NCI-H2107 treated with DMSO at 0.1 percent for 48 hours (cell line): Measurements from ENCODE around the gene DNM1.

Source experiments
- DNase-seq: peaks from one replicate; lab custom pipeline; 2025; ENCODE audit not compliant: unreplicated experiment; lab: John Stamatoyannopoulos, UW

The DNM1 gene

DNA sequence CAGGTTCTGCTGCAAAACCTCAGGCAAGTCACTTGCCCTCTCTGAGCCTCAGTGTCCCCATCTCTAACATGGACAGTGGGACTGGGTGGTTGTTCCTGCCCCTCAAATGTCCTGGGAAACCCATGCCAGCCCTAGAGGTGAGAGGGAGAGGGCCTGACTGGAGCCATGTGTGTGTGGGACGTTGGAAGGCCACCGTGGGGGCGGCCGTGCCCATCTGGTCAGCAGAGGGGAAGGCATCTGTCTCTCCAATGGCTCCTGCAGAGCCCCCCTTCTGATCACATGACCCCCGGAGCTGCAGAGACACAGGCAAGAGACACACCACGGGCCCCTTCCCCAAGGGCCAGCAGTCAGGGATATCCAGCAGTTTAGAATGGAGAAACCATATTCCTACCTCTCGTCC is 1.7 kb downstream of the DNM1 start:
- DNase-seq = no peak

DNA sequence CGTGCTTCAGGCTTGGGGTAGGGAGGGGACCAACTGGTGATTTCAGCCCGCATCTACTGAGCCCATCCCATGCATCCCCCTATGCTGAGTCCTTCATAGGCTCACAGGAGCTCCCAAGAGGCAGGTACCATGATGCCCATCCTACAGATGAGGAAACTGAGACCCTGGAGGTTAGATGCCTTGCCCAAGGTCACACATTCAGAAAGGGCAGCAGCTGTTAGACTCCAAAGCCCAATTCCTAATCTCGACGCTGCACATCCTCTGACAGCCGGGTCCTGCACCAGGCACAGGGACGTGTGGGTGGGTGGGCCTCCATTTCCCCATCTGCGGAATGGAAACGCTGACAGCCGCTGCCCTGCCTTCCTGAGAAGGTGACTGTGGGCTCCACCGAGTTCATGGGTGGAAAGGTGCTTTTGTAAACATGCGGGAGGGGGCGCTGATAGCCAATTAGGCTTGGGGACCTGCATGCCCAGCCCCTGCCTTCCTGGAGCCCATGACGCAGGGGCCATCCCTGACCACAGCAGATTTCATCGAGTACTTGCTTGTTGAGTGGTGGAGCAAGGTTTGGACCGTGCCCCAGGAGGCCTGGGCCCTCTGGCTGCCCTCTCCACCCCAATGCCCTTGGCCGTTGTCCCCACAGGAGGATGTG is 2.2 kb downstream of the DNM1 start:
- DNase-seq = no peak

DNA sequence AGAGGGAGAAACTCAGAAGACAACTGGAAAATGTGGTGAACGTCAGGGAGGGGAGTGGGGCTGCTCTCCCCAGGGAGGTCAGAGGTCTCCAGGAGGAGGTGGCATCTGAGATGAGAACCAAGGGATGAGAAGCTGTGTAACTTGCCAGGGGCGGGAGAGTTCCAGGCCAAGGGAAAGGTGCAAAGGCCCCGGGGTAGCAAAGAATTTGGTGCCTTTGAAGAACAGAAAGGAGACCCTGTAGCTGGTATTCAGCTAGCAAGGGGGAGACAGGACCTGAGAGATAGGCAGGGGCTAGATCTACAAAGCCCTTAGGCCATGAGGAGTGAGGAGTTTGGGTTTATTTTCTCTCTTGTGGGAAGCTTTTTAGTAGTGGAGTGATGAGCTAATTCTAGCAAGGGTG is 3.3 kb downstream of the DNM1 start:
- DNase-seq = no peak

DNA sequence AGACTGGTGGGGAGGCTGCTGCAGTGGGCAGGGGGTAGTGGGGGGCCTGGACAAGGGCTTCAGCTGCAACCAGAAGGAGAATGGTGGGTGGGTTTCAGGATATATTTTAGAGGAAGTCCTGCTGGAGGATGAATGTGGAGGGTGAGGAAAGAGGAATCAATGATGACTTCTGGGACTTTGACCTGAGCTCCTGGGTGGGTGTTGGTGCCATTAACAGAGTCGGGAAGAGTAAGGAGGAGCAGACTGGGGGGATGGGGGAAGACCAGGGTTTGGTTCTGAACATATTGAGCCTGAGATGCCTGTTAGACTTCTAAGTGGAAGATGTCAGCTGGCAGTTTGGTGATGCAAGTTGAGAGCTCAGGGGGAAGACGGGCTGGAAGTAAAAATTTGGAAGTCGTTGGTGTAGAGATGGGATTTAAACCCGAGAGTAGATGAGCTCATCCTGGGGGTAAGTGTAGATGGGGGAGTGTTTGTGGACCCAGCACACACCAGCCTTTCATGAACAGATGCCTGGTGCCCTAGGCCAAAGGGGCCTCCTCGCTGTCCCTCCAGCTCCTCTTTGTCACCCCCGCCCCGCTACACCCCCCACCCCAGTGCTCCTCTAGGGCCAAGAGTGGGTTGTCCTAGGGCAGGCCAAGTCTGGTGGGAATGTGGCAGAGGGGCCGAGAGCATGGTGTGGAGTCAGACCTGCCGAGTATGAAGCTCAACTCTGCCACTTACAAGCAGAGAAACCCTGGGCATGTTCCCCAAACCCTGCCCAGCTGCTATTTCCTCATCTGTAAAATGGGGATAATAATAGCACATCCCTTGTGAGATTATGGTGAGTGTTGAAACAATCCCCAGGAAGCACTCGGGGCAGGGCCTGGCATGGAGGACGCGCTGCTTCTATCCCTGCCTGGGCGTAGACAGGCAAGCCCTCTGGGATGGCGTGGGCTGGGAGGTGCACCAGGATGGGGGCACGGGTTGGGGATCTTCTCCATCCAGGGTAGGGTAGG is 4.0 kb downstream of the DNM1 start:
- DNase-seq = no peak

DNA sequence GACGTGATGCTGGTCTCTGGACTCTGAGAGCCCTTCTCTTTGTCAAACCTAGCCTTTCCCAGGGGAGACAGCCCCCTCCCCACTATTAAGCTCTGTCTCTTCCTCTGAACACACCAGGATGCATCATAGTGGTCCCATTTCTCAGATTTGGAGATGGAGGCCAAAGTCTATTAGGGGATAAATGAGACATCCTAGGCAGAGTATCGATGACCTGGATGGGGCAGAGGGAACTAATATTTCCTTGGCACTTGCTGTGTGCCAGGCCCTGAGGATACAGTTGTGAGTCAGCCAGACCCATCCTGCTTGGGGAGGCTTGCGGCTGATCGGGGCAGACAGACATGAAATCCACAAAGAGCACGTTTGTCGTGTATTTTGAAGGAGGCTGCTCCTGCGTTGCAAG is 5.2 kb downstream of the DNM1 start:
- no peak for DNase-seq

DNA sequence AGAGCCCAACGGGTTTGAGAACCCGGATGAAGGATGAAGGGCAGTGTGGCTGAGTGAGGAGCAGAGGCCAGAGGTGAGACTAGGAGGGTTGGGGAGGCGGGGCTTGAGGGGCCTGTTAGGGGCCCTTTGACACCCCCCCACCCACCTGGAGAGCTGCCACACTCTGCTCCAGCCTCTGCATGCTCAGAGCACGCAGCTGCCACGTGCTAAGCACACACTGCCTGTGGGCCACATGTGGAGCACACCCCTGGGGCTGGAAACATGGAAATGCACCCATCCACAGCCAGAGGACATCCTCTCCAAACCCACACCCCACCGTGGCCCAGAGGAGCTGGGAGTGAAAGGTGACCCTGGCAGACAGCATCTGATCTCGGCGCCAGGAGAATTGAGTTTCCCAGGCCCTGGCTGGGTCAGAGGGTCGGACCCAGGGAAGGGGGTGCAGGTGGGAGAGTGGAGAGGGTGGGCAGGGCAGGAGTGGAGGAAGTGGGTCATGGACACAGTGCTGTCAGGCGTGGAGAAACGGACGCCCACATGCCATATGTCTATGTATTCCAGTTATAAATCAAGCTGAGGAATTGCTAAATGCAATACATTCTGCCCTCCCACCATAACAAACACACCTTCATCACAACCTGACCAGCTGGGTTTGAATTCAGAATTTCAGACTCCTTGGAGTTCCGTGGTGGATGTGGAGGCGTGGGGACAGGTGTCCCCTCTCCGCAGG is 5.9 kb downstream of the DNM1 start:
- DNase-seq = no peak

DNA sequence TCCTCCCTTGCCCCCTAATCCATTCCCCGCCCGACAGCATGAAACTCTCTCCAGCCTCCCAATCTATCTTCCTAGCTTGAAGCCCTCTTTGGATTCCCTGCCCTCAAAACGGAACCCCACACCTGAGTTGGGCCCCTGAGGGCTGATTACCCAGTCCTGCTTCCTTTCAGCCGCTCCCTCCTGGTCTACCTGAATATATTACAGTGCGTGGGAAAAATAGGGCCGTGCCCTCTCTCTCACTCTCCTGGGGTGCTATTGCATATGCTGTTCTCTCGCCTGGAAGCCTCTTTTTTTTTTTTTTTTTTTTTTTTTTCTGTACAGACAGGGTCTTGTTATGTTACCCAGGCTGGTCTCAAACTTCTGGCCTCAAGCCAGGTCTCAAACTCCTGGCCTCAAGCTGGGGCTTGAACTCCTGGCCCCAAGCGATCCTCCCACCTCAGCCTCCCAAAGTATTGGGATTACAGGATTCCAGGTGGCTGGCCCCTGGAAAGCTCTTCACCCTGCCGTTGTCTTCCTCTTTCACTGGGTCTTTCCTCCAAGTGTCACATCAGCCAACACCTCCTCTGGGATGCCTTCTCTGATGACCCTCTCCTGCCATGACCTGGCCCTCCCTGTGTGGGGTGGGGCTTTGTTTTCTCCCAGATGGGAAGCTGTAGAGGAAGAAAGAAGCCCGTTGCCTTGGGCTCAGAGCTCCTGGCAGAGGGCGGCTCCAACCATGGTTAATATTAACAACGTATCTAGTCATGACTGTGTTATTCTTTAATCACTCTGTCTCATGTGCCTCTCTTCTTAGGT is 8.2 kb downstream of the DNM1 start:
- DNase-seq = no peak

DNA sequence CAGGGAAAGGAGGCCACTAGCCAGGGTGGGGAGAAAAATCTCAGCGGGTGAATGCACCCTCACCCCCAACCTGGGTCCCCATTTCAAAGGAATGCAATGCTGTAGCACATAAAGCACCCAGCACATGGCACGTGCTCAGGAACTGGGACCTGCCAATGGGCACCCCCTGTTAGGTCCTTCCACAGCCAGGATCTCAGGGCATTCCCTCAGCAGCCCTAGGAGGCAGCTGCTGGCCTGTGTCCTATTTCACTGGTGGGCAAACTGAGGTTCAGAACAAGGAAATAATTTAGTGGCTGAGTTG is 8.8 kb downstream of the DNM1 start:
- no peak for DNase-seq

DNA sequence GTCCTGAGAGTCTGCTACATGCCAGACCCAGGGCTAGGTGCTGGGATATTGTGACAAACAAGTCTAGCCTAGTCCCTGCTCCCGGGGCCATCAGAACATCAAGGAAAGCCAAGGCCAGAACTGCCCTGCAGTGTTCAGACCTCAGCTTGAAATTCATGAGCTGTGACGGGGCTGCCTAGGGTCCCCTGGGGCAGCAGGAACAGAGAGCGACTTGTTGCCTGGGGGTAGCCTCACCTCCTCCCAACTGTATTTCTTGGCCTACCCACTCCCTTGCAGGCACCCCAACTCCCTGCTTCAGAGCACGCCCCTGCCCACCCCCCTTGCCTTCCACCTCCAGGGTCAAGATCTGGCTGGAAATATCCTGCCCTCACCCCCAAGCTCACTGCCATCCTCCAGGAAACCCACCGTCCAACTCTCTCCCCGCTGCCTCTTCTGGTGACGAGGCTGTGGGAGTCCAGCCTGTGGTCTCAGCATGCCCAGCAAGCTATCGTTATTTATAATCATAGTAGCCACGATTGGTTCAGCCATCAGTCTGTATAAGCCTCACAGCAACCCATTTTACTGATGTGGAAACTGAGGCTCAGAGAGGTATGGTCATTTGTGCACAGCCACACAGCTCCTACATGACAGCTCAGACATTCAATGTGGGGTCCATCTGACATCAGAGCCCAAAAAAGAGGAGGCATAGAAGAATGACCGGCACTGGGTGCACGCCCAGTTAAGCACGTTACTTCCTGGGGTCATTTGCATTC is 10.7 kb downstream of the DNM1 start:
- no peak for DNase-seq

DNA sequence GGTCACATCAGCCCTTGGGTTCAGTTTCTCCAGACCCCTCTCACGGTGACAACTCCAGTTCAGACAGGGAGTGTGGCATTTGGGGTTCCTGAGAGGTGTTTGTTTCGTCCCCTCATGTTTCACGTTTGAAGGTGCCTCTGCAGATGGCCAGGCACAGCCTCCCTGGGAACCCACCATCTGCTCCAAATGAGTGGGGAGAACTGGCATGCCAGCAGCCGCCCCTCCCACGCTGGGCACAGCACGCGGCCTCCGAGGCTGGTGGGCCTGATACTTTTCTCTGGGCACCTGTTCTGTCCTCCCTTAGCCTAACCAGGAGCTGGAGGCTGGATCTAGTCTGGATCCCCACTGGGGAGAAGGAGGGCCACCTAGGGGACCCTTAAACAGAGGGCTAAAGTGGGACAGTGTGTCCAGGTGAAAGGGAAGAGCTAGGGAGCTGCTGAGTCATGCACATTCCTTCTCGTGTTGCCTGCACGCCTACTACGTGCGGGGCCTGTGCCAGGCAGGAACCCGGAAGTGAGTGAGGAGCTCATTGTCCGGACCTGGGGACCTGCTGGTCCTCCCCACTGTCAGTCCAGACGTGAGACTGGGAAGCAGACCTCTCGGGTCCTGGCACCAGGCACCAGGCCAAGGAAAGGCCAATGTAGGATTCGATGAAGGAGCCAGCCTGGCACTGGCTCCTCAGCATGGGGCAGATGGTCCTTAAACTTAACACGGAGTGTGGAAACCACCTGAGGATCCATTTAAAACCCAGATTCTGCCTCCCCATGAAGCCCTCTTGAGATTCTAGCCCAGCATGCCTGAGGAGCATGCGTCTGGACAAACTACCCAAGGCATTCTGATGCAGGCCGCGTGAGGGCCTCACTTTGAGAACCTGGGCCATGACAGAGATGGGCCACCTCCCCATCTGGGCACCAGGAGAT is 11.7 kb downstream of the DNM1 start:
- no peak for DNase-seq

DNA sequence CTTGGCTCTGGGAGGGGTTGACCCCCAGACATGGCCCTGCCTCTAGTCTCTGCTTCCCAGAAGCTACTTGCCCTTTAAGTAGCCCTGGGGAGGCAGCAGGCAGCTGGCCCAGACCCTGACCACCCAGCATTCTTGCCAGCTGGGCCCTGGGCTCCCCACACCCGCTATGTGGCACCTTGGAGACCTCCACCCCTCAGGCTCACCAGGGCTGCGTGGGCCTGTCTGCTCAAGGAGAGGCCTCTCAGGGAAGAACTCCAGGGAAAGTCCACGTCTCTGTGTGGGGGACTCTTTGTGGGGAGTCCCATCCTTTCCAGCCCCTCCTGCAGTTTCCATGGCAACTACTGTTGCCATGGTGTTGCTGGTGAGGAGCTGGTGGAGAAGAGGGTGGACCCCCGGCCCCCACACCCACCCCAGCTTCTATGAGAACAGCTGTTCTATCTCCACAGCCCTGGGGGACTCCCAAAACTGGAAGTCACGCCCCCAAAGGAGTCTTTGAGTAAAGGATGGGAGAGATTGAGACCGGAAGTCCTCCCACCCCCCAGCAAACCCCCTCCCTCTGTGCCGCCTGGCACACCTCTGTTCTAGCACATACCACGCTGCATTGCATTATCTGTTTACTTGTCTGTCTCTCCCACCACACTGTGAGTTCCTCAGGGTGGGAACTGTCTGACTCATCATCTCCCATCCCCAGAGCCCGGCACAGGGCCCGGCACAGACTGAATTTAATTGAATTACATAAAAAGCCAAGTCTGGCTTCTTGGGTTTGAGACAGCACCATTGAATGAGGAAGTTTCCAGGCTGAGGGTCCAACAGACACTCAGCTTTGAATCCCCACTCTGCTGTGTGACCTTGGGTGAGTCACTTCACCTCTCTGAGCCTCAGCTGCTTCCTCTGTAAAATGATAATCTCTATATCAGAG is 12.6 kb downstream of the DNM1 start:
- no peak for DNase-seq

DNA sequence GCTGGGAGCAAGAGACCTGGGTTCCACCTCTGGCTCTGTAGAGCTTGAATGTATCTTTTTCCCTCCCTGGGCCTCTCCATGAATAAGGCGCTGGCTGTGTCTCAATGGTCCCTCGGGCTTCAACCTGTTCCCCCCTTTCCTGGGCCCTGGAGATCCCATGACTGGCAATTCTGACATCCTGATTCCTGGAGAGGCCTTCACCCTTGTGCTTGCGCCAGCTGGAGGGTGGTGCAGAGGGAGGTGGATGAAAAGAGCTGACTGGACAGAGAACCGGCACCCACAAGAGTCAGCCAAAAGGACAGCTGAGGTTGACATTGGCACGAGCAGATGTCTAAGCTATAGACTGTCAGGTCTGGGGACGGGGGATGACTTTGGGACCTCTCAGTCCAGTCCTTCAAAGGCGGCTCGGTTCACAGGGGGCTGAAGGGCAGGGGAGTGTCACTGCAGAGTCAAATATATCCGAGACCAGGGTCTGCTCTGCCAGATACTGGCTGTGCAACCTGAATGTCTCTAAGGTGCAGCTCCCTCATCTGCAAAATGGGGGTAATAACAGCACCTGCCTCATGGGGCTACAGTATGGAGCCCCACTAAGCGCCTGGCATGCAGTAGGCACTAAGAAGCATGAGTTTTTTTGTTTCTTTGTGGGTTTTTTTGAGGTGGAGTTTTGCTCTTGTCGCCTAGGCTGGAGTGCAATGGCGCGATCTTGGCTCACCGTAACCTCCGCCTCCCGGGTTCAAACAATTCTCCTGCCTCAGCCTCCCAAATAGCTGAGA is 13.8 kb downstream of the DNM1 start:
- no peak for DNase-seq

DNA sequence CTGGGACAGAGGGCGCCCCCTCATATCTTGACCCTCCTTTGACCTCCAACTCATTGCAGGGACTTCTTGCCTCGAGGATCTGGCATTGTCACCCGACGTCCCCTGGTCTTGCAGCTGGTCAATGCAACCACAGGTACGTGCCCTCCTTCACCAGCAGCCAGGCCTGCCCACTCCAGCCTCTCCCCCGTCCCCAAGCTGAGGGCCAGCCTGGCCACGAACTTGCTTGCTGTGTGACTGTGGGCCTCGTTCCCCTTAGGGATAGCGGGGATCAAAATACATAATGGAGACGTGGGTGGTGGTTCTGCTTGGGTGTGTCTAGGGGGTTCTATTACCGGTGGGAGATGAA is 15.0 kb downstream of the DNM1 start:
- no peak for DNase-seq

DNA sequence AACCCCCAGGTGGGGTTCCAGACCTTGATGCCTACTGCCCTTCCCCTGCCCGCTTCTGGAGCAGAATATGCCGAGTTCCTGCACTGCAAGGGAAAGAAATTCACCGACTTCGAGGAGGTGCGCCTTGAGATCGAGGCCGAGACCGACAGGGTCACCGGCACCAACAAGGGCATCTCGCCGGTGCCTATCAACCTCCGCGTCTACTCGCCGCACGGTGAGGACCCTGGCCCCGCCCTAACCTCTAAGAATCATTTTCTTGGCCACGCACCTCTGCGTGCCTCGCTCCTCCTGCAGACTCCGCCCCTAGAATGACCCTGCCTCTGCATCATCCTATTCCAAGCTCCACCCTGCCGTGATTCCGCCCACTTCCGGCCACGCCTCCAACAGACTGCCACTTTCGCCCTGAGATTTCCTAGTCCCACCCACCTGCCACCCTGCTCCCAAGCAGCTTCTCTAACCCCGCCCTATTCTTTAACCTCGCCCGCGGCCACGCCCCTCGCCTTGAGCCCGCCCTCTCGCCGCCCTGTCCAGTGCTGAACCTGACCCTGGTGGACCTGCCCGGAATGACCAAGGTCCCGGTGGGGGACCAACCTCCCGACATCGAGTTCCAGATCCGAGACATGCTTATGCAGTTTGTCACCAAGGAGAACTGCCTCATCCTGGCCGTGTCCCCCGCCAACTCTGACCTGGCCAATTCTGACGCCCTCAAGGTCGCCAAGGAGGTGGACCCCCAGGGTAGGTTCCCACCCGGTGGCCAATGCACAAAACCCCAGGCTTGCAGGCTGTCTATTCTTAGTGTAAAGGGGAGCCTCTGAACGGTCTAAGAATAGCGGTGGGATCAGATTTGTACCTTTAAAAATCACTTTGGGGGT is 15.6 kb downstream of the DNM1 start:
- DNase-seq = no peak

DNA sequence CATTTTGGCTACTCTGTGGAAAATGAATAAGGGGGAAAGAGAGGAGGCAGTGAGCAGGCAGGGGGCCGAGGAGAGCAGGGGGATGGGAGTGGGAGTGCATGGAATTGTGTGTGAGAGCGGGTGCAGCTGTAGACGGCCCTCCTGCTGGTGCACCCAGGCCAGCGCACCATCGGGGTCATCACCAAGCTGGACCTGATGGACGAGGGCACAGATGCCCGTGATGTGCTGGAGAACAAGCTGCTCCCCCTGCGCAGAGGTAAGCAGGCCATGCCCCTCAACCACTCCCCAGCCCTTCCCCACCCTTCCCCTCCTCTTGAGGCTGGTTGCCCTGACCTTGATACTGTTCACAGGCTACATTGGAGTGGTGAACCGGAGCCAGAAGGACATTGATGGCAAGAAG is 16.7 kb downstream of the DNM1 start:
- DNase-seq = no peak

DNA sequence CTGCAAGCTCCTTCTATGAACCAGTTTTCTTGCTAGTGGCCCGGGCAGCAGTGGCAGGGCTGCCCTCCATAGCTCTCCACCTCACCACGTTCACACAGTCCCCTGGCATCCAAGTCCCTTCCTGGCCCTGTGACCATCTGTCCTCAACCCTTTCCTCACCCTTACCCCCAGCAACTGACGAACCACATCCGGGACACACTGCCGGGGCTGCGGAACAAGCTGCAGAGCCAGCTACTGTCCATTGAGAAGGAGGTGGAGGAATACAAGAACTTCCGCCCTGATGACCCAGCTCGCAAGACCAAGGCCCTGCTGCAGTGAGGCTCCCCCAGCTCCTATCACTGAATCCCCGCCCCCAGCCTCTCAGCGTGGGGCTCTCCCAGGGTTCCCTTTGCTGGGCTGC is 18.8 kb downstream of the DNM1 start:
- DNase-seq = no peak
